NCI-H187 treated with DMSO at 0.1 percent for 48 hours (cell line): ENCODE measurements around the gene SLC12A2.
A peak's percentile ranks its signal among the peaks of the same experiment; 100 is the strongest.

Experiments used
- DNase-seq: peaks from one replicate; lab custom pipeline; 2025; lab: John Stamatoyannopoulos, UW

The SLC12A2 gene

DNA sequence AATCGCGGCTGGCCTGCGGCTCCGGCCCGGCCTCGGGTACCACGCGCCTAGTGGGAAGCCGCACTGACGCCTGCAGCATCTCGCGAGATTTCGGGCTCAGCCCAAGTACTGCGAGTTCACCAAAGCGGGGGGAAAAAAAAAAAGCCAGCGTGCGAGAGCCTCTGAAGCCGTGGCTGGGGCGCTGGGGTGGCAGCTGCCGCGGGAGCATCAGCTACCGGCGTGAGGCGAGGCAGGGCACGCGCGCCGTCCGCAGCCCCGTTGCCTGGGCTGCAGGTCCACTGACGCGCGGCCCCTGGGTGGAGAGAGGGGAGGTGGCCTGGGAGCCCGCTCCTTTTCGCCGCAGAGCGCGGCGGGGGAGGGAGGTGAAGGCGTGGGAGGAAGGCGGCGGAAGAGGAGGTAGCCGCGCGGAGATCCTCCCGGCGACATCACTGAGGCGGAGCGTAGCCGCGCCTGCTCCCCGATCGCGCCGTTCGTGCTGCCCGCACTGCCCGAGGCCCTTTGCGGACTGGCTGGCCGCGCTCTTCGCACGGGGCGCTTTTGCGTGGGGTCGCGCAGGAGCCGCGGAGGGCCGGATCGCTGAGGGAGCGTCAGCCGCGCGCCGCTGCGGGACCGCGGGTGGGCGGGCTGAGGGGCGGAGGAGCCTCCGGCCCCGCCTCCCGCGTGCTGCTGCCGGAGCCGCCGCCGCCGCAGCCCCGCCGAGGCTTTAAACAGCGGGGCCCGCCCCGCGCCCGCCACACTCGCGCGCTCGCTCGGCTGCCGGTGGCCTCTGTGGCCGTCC is at the start of gene SLC12A2:
Gene SLC12A2, plus strand, starts transcription at position 734 of the 778 bp plus-strand sequence. CDS start 189 bp downstream, outside the sequence.
- peak; percentile 40 for DNase-seq

DNA sequence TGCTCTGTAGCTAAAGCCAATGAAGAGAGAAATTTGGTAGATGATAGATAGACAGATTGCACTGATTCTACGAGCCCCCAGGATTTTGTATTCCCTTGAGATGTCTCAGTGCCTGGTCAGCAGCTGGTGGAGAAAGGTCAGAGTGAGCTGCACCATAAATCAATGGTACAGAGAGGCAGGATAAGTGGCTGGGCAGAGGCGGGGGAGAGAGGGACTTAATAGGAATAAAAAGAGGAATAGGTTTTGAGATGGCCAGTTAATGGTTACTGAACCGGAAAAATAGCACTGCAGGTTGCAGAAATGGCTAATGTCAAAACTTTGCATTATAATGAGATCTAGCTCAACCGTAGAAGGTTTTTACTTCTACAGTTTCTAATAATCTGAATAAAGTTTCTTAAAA is 47.9 kb upstream of the SLC12A2 start:
- no peak for DNase-seq

DNA sequence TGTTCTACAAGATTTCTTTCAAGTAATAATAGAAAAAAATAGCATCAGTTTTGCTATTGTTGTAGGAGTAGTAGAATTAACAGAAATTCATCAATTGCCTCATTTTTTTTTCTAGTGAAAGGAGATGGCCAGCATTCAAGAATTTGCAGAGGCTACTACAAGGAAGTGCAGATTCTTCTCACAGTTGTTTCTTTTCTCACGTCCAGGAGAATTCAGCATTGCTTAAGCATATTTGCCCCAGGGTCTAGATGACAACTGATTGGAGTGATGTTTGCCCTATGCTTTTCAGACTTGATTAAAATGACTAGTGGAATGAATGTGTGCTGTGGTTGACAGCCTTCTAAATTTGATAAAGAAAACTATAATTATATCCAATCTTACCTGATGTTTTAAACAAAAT is 46.6 kb upstream of the SLC12A2 start:
- DNase-seq, result no peak

DNA sequence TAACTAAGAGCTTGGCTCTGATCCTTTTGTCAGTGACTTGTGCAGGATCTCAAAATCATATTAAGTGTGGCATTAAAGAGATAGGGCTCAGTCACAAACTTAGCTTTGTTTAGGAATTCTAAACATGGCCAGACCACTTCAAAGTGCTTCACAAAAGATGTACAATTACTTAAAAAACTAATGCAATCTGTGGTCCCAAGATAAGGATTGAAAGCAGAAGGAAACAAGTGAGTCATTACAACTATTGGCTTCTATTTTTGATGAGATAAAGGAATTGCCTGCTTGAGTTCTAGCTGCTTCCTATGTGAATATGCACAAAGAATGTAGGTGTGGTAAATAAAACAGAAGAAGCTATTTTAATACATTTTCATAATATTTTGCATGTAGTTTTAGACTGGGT is 44.9 kb upstream of the SLC12A2 start:
- DNase-seq, result no peak

DNA sequence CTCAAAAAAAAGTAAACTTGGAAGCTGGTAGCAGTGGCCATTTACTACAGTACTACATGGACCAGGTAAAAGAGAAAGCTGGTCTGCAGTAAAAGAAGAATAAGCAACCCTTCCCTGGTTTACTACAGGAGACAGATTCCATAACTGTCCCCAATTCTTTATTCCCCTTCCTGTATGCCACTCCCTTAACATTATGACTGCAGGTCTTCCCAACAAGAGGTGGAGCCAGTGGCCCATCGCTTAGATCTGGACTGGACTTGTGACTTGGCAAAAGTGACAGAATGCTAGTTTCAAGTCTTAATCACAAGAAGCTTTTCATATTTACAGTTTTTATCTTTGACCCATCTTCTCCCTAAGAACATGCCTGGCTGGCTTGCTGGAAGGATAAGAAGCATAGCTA is 42.6 kb upstream of the SLC12A2 start:
- DNase-seq, result no peak

DNA sequence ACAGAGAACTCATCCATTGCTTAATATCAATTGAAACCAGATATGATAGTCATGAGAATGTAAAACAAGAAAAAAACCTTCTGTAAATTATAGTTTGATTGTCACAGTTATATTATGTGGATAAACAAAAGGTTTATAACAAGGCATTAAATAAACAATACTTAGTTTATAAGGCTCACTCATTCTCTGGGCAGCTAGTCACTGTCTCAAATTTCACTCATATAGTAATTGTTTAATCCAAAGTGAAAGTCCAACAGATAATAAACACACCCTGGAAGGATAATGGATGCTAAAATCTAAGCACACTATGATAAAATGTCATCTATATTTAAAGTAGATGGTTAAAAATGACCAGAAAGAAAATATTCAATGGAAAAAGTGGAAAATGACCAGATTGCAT is 30.8 kb upstream of the SLC12A2 start:
- DNase-seq, result no peak

DNA sequence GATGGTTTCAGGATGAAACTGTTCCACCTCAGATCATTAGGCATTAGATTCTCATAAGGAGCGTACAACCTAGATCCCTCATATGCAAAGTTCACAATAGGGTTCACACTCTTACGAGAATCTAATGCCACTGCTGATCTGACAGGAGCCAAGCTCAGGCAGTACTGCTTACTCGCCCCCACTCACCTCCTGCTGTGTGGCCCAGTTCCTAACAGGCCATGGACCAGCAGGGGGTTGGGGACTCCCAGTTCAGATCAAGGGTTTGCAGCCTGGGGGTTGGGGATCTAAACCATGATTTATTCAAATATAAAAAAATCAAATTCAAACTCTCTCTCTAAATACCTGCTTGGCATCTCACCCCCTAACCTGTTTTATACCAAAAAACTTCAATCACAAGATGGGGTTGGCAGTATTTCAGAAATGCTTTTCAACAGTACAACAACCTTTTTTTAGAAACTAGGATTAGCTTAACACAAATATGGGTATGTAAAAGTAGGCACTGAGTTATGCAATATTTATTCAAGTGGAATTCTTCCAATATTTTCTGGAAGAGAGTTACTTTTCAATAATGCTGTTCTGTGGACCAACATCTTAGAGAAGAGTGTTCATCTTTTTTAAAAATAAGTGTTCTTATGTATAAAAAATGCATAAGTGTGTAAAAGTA is 30.1 kb upstream of the SLC12A2 start:
- DNase-seq, result no peak

DNA sequence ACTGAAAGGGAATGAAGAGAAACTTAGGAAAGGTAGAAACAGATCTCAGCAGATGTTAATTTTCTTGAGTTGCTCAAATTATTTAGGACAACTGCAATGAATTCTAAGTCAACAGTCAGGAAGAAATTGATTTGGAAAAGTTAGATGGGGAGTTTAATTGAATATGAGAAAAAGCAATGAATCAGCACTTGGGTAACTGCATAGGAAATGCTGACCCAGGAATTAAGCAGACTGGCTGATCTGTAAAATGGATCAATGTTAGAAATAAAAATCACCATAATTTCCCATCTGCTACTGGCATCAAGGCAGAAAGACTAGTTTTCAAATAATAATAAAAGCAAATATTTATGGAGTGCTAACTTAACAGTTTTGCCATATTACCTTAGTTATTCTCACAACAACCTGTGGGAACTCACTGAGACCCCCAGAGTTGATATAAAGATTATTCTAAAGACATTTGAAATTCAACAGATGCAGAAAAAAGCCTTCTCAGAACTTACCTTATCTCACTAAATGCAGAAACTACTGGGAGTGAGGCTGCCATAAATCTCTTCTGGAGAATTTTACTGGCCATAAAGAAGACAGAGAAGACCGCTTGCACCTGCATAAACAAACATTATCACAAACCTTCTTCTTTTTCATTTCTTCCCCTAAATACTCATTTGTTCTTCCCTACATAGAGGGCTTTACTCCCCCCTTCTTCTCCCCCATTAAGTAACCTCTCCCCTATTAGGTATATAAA is 22.8 kb upstream of the SLC12A2 start:
- no peak for DNase-seq

DNA sequence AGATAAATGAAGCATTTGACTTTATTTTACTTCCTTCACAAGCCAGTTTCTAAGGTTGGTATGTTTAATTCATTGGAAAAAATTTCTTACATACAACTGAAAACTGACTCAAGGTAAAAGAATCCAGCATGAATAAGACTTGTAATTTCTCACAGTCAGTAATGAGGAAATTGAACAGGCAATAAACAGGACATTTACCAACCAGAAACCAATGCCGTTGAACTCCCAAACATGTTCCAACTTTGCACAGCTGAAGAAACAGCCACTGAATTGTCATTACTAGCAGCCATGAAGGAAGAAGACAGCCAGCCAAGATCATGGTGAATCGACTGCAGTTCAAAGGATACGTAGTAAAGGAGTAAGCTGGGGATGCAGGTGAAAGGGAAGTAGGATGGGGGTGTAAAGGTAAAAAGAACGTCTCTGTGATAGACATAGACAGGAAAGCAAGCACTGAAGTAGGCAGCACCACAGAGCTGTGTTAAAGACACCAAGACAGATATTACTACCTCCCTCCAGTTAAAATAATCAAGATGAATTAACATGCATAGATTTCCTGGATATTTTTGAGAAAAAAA is 21.3 kb upstream of the SLC12A2 start:
- DNase-seq, result no peak

DNA sequence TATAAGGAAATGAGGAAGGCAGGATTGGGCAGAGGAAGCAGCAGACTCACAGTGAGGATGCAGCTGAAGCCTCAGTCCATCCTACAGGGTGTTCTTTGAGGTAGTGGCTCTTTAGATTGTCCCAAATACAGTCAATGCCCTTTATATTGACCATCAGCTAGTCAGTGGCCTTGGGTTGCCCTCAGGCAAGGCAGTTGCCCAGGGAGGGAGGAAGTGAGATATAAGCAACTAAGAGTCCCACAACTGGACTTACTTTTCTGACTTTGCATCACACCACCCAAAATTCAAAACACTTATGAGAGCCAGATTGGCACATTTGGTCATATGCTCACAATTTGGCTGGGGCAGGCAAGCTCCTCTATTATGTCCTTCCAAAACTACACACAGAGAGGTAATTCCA is 9.4 kb upstream of the SLC12A2 start:
- no peak for DNase-seq

DNA sequence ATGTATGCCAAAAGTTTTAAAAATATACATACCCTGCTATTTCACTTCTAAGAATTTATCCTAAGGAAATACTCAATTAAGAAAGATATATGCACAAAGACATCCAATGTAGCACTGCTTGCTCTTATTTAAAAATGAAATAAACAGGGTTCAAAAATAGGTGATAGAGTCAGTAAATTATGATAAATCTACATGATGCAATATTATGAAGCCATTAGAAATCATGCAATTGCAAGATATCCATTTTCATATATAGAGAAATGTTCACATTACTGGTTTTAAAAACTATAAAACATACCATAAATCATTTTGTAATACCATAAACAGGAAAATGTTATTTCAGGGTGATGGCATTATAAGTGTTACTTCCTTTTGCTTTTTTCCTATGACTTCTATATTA is 8.6 kb upstream of the SLC12A2 start:
- DNase-seq, result no peak

DNA sequence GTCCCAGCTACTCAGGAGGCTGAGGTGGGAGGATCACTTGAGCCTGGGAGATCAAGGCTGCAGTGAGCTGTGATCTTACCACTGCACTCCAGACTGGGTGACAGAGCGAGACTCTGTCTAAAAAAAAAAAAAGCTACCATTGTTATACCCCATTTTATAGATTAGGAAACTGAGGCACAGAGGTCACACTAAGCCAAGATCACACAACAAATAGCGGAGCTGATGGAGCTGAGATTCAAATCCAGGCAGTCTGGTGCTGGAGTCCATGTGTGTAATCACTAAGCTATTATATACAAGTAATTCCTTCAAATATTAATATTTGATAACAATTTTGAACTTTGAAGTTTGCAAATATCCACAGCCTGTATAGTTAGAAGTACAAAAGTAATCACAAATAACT is 6.0 kb upstream of the SLC12A2 start:
- no peak for DNase-seq

DNA sequence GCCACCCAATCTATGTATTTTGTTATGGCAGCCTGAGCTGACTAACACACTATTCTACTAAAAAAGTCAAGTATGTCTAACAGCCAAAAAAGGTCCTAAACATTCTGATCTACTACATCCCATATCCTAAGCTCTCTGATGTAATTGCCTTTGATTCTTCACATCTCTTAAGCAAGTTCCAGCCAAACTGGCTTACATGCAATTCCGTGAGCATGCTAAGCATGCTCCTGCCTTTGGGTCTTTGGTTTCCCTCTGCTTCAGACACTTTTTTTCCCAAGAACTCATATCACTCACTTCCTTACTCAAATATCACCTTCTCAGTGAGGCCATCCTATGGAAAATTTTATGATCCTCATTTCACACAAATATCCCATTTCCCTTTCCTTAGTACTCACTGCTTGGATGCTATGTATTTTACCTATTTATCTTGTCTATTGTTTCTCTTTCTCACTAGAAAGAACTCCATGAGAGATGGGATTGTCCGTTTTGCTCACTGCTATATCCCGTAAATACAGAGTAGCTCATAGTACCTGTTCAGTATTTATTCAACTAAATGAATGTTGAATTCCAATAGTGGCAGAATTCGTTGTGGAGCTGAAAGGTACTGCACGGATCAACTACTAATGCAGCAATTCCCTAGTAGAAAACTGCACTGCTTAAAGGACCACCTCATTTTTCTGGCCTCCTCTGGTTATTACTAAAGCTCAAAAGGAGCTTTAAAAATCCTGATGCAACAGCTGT is 2.3 kb upstream of the SLC12A2 start:
- no peak for DNase-seq

DNA sequence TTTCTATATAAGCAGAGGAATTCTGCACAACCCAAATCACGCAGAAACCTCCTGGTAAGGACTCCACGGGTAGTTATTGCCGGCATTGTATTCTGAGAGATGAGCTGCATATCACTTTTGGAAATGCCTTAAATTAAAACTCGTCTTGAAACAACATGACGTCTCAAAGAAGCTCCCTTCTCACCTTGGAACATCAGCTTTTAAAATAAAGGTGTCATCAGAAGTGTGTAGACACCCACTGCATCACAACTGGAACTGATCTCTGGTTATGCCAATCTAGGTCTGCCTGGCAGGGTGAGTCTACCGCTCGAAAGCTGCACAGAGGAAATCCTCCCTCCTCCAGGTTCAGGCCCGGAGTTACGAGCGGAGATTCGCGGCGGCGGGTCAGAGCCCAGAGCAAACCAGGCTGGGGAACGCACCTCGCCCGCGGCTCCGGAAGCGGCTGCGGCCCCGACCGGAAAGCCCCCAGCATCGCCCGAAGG is 974 bp upstream of the SLC12A2 start:
- DNase-seq, result no peak

DNA sequence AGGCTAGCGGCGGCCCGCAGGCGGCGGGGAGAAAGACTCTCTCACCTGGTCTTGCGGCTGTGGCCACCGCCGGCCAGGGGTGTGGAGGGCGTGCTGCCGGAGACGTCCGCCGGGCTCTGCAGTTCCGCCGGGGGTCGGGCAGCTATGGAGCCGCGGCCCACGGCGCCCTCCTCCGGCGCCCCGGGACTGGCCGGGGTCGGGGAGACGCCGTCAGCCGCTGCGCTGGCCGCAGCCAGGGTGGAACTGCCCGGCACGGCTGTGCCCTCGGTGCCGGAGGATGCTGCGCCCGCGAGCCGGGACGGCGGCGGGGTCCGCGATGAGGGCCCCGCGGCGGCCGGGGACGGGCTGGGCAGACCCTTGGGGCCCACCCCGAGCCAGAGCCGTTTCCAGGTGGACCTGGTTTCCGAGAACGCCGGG is 253 bp downstream of the SLC12A2 start:
- no peak for DNase-seq

DNA sequence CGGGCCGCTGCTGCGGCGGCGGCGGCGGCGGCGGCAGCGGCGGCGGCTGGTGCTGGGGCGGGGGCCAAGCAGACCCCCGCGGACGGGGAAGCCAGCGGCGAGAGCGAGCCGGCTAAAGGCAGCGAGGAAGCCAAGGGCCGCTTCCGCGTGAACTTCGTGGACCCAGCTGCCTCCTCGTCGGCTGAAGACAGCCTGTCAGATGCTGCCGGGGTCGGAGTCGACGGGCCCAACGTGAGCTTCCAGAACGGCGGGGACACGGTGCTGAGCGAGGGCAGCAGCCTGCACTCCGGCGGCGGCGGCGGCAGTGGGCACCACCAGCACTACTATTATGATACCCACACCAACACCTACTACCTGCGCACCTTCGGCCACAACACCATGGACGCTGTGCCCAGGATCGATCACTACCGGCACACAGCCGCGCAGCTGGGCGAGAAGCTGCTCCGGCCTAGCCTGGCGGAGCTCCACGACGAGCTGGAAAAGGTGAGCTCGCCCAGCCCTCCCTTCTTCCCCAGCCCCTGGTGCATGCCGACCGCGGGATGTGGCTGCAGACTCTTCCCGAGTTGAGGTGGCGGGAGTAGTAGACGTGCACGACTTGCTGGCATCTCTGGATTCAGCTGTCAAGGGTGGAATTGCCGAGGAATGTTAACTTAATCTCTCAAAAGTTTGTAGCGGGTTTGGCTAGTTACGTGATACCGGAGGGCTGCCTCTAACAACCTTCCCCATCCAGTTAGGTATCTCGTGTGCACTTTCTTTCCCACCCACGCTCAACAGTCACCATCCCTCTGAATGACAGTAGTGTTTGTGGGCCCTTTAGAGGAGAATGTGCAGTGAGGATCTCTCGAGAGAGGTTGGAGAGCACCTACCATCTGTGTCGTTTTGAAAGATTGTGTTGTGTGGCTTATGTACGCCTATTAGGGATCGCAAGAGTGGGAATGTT is 932 bp downstream of the SLC12A2 start:
- no peak for DNase-seq

DNA sequence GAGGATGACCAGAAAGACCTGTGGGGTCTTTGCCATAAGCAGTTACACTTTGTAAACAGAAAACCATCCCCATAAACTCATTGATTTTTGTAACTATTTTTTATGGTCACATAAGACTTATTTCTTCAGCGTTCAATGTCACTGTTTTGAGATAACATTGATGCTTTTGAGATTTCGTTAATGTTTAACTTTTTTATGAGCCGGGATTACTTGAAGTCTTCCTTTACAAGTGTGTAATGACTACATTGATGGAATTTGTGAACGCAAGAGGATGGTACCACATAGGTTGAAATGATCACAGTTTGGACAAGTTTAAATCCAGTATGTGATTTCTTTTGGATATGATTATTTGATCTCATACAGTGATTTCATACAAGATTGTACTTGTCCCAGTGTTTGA is 1.8 kb downstream of the SLC12A2 start:
- no peak for DNase-seq

DNA sequence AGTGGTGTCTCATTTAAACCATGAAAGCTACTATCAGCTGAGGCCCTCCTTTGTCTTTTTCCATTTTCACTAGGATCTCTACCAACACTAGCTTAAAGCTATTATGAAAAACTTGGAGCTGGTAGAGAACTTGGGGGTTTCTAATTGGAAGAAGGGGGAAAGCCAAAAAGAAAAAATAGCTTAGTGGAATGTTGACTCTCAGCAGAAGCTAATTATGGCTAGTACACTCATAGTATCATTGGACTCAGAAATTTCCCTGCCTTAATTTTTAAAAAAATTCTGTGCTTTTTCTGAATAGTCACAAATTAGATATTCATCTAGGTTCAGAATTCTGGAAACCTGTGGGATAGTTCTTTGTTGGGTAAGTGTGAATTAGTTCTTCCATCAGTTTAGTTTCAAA is 8.0 kb downstream of the SLC12A2 start:
- DNase-seq, result no peak

DNA sequence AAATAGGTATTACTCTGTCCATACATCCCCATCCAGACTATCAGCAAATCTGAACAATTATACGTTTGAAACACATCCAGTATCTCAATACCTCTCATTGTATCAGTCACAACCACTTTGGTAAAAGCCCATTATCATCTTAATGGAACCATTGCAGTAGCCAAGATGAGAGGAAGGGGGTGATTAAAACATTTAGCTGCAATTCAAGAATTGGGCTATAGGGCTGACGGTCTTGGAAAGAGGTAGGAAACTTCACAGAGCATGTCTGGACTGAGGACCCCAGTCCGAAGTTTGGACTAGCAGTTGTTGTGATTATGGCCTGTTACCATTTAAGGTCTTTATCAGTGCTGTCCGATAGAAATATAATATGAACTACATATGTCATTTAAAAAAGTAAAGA is 8.6 kb downstream of the SLC12A2 start:
- DNase-seq, result no peak

DNA sequence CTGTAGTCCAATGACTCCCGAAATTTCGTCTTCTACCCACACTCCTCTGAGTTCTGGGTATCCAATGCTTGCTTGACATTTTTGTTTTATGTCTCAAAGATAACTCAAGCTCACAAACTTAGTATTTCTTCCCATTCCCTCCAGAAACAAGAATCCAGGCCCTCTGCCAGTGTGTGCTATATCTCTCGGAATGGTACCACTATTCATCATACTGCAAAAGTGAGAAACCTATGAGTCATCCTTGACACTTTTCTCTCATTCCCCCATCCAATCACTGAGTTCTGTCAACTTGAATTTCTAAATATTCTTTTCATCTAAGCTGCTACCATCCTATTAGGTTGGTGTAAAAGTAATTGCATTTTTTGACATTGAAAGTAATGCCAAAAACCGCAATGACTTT is 9.8 kb downstream of the SLC12A2 start:
- no peak for DNase-seq

DNA sequence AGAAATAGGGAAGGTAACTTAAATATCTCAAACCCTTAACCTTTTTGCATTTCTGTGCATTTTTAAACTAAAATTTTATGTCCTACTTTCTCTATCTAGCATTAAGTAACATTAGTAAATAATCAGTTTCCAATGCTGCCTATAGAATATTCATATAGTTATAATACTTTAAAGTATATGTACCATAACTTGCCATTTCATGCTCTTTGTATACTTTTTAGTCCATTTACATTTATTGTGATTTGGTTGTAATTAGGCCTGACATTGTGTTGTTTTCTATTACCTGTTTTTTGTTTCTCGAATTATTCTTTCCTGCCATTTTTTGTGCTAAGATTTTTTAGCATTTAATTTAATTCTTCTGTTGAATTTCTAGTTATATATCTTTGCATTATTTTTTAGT is 13.7 kb downstream of the SLC12A2 start:
- no peak for DNase-seq
